Gastroesophageal sphincter (tissue), 4 donors: ENCODE measurements around the gene IL1F10. TPM values are rescaled to one million over a fixed set of nuclear protein-coding genes. Genes with fewer than 3 reads are reported as not detected.

Experiments used
- ATAC-seq: fragments of 150-250 bp; one replicate; pipeline ENCODE4 v1.9.1; 2016; ENCODE audit warnings: mild to moderate bottlenecking, moderate library complexity
- H3K27ac ChIP-seq, 4 donors: fragments of 200-600 bp; sonication (generic) in 3 of 4; 1 replicate in 3 of 4; 2 replicates in 1 of 4; pipeline ENCODE4 v1.5.1; 2016 to 2019
- H3K27me3 ChIP-seq: fragments of 200-600 bp; sonication (generic); one replicate; pipeline ENCODE4 v1.5.1; 2019
- H3K36me3 ChIP-seq, 2 donors: fragments of 200-600 bp; sonication (generic); one replicate each; pipeline ENCODE4 v1.5.1; 2019; ENCODE audit warnings: control low read depth in 1 of 2
- H3K4me1 ChIP-seq, 3 donors: fragments of 200-600 bp; sonication (generic); 1 replicate in 2 of 3; 2 replicates in 1 of 3; pipeline ENCODE4 v1.5.1; 2016 to 2019; ENCODE audit warnings: control low read depth in 2 of 3
- H3K4me3 ChIP-seq, 2 donors: fragments of 200-600 bp; sonication (generic); one replicate each; pipeline ENCODE4 v1.5.1; 2019; ENCODE audit warnings: mild to moderate bottlenecking in 1 of 2, moderate library complexity in 1 of 2
- H3K9me3 ChIP-seq, 3 donors: fragments of 200-600 bp; sonication (generic); one replicate each; pipeline ENCODE4 v1.5.1; 2017 to 2019; ENCODE audit warnings: control low read depth in 2 of 3
- CTCF ChIP-seq, 4 experiments: fragments of 200-600 bp in 2 of 4; fragments of 450-650 bp in 2 of 4; sonication (generic) in 1 of 4; IDR thresholded peaks; one replicate each; pipeline ENCODE4 v1.5.1; 2017 to 2019; ENCODE audit warnings: antibody characterized with exemption in 4 of 4, mild to moderate bottlenecking in 2 of 4, moderate library complexity in 2 of 4
- EP300 ChIP-seq: sonication (generic); formaldehyde crosslinking; IDR thresholded peaks from one replicate; pipeline ENCODE4 v1.6.1; 2017; ENCODE audit warnings: antibody characterized with exemption, mild to moderate bottlenecking
- POLR2A ChIP-seq, 2 donors: fragments of 450-650 bp; IDR thresholded peaks; one replicate each; pipeline ENCODE4 v1.6.1; 2017; ENCODE audit warnings: antibody characterized with exemption in 2 of 2, mild to moderate bottlenecking in 2 of 2, moderate library complexity in 1 of 2
- POLR2AphosphoS5 ChIP-seq: sonication (generic); formaldehyde crosslinking; IDR thresholded peaks from one replicate; pipeline ENCODE4 v1.6.1; 2017; ENCODE audit warnings: antibody characterized with exemption
- WGBS, 2 donors: methylation state at CpG; one replicate each; pipeline ENCODE4 v1.1.5; 2018; ENCODE audit warnings: low coverage in 1 of 2; 5-methylcytosine and 5-hydroxymethylcytosine counted together
- total RNA-seq, 4 donors: library from RNA; depleted of rRNA; stranded (reverse); fragments of >200 nt; gene quantifications; one replicate each; pipeline ENCODE4 v1.1.0, GENCODE V29; 2016

The IL1F10 gene
- total RNA-seq, 4 donors from 2014 or later: not detected

GRCh38 chr2:113068706-113069485, 1.1 kb downstream of the IL1F10 start:
- Histone ChIP-seq H3K27me3 (no peaks in the 10 kb centered on the region), H3K27ac (no peak overlapping the region), H3K4me3 (no peak overlapping the region), H3K36me3 (no peaks in the 10 kb centered on the region), H3K9me3 (no peaks in the 10 kb centered on the region), H3K4me1 (no peaks in the 10 kb centered on the region)
- ATAC-seq: no peak
- no peak for TF ChIP-seq POLR2A (IDR thresholded peaks at IDR 0.05)
- TF ChIP-seq POLR2AphosphoS5: no peak
- no peak for TF ChIP-seq EP300
- TF ChIP-seq CTCF (IDR thresholded peaks at IDR 0.05): no peak
- WGBS, 2 donors: 41 to 50% methylated on average over 5 of the region's 5 CpGs

- WGBS, 2 donors: 84 to 89% methylated on average over 3 to 4 of the region's 4 CpGs
- Histone ChIP-seq H3K27me3 (no peaks in the 10 kb centered on the region), H3K36me3 (no peaks in the 10 kb centered on the region), H3K9me3 (no peaks in the 10 kb centered on the region), H3K4me1 (no peaks in the 10 kb centered on the region), H3K27ac (no peak overlapping the region), H3K4me3 (no peak overlapping the region)
- TF ChIP-seq POLR2AphosphoS5: no peak
- no peak for TF ChIP-seq CTCF (IDR thresholded peaks at IDR 0.05)
- no peak for TF ChIP-seq POLR2A (IDR thresholded peaks at IDR 0.05)
- TF ChIP-seq EP300: no peak
- no peak for ATAC-seq
Measured at GRCh38 chr2:113069676-113070605, 2.2 kb downstream of the IL1F10 start.

- no peak for TF ChIP-seq POLR2AphosphoS5
- TF ChIP-seq POLR2A (IDR thresholded peaks at IDR 0.05): no peak
- TF ChIP-seq CTCF (IDR thresholded peaks at IDR 0.05): no peak
- TF ChIP-seq EP300: no peak
- 50 to 77% methylated on average over 1 of the region's 1 CpG for WGBS, 2 donors
- Histone ChIP-seq H3K4me1 (no peaks in the 10 kb centered on the region), H3K27me3 (no peaks in the 10 kb centered on the region), H3K4me3 (no peak overlapping the region), H3K36me3 (no peaks in the 10 kb centered on the region), H3K27ac (no peak overlapping the region), H3K9me3 (no peaks in the 10 kb centered on the region)
- no peak for ATAC-seq
Measured at GRCh38 chr2:113070606-113070975, 2.8 kb downstream of the IL1F10 start.

- Histone ChIP-seq H3K27ac (no peak overlapping the region), H3K4me1 (no peaks in the 10 kb centered on the region), H3K4me3 (no peak overlapping the region), H3K36me3 (no peaks in the 10 kb centered on the region), H3K9me3 (no peaks in the 10 kb centered on the region), H3K27me3 (no peaks in the 10 kb centered on the region)
- ATAC-seq: no peak
- no peak for TF ChIP-seq EP300
- 0 to 40% methylated on average over 1 of the region's 4 CpGs for WGBS, 2 donors
Measured at GRCh38 chr2:113072584-113072983, 4.8 kb downstream of the IL1F10 start.

GRCh38 chr2:113073325-113073834, 5.6 kb downstream of the IL1F10 start:
- no peaks in the 10 kb centered on the region for H3K27me3 ChIP-seq
- no peaks in the 10 kb centered on the region for H3K9me3 ChIP-seq
- H3K27ac ChIP-seq: no peak overlapping the region
- no peak overlapping the region for H3K4me3 ChIP-seq
- H3K4me1 ChIP-seq: no peaks in the 10 kb centered on the region
- TF ChIP-seq CTCF (IDR thresholded peaks at IDR 0.05): no peak
- no peak for TF ChIP-seq POLR2AphosphoS5
- no peak for TF ChIP-seq EP300
- TF ChIP-seq POLR2A (IDR thresholded peaks at IDR 0.05): no peak
- WGBS, 2 donors: 31 to 50% methylated on average over 1 to 2 of the region's 3 CpGs
- H3K36me3 ChIP-seq: no peaks in the 10 kb centered on the region
- ATAC-seq: no peak
